Brain microvascular endothelial cell (primary cell): ENCODE measurements around the gene P2RX2.

Experiments
- DNase-seq: peaks from one replicate; pipeline ENCODE4 v3.0.0-alpha.2; 2020
- H3K27ac ChIP-seq: fragments of 250-450 bp; sonication (Bioruptor Pico); 2 replicates; pipeline ENCODE4 v1.5.1; 2020; ENCODE audit warnings: mild to moderate bottlenecking, moderate library complexity
- H3K27me3 ChIP-seq: fragments of 250-450 bp; sonication (Bioruptor Pico); replicated peaks from 2 replicates; pipeline ENCODE4 v1.5.1; 2020; ENCODE audit warnings: mild to moderate bottlenecking
- H3K36me3 ChIP-seq: fragments of 250-450 bp; sonication (Bioruptor Pico); replicated peaks from 2 replicates; pipeline ENCODE4 v1.5.1; 2020; ENCODE audit warnings: mild to moderate bottlenecking
- H3K4me3 ChIP-seq: 2 replicates; pipeline ENCODE4 v1.5.1; 2011; ENCODE audit warnings: low read depth, mild to moderate bottlenecking, control low read depth, low read length, moderate library complexity
- CTCF ChIP-seq: IDR thresholded peaks from 2 replicates; pipeline ENCODE4 v1.5.1; 2011; ENCODE audit warnings: low read depth, mild to moderate bottlenecking, moderate library complexity, low read length, control low read depth, inconsistent platforms; ENCODE audit errors: missing control alignments
- in situ Hi-C: cut with HindIII; loops from 2 replicates; pipeline ENCODE4 v1.10.0; 2017; ENCODE audit warnings: low sequenced_read_pairs, low pct_ligation_motif_present

P2RX2 gene

GRCh38 chr12:132624910-132625630 lies 6.5 kb downstream of the P2RX2 start:
- no peaks in the 10 kb centered on the region for H3K36me3 ChIP-seq
- H3K27me3 ChIP-seq, result peaks cover 4% of the 10 kb centered on the region
- in situ Hi-C loops, result no loop called here
- H3K27ac ChIP-seq, result no peak overlapping the region
- no peak overlapping the region for H3K4me3 ChIP-seq
- no peak for TF ChIP-seq CTCF
- no peak for DNase-seq

- Histone ChIP-seq H3K36me3 (no peaks in the 10 kb centered on the region), H3K4me3 (no peak overlapping the region), H3K27me3 (no peaks in the 10 kb centered on the region), H3K27ac (no peak overlapping the region)
- no peak for DNase-seq
- in situ Hi-C loops, result no loop called here
- no peak for TF ChIP-seq CTCF
Measured at GRCh38 chr12:132625731-132626430, 7.3 kb downstream of the P2RX2 start.

- no peak overlapping the region for H3K4me3 ChIP-seq
- in situ Hi-C loops, result no loop called here
- DNase-seq, result no peak
- H3K36me3 ChIP-seq, result peaks cover 9% of the 10 kb centered on the region
- H3K27me3 ChIP-seq, result no peaks in the 10 kb centered on the region
- no peak for TF ChIP-seq CTCF
- no peak overlapping the region for H3K27ac ChIP-seq
Measured at GRCh38 chr12:132629330-132629729, 10.8 kb downstream of the P2RX2 start.

- no peak for DNase-seq
- in situ Hi-C loops, result no loop called here
- H3K27ac ChIP-seq, result no peak overlapping the region
- no peak for TF ChIP-seq CTCF
- H3K27me3 ChIP-seq, result no peaks in the 10 kb centered on the region
- peaks cover 9% of the 10 kb centered on the region for H3K36me3 ChIP-seq
- no peak overlapping the region for H3K4me3 ChIP-seq
Measured at GRCh38 chr12:132630672-132631071, 12.1 kb downstream of the P2RX2 start.

- TF ChIP-seq CTCF, result no peak
- peaks cover 9% of the 10 kb centered on the region for H3K36me3 ChIP-seq
- H3K27ac ChIP-seq, result no peak overlapping the region
- no peaks in the 10 kb centered on the region for H3K27me3 ChIP-seq
- no peak for DNase-seq
- H3K4me3 ChIP-seq, result no peak overlapping the region
- in situ Hi-C loops, result no loop called here
Measured at GRCh38 chr12:132631666-132632065, 13.1 kb downstream of the P2RX2 start.
